ENCODE results near the gene AADAC.
A peak's percentile ranks its signal among the peaks of the same experiment; 100 is the strongest.
"Not testable (repeated sequence)": the region's sequence is repeated elsewhere in the genome, so short reads cannot be mapped to it uniquely, and the experiment has no call there.

AADAC gene

GRCh38 chr3:151813799-151814198, at the start of gene AADAC:
TSS of gene AADAC (plus strand) at chr3:151814116. CDS start at chr3:151814163, 47 bp downstream.
- no peak for DNase-seq (ENCODE audit: low read depth)

- not testable (repeated sequence) for DNase-seq (ENCODE audit: low read depth)
These were observed 49.2 kb upstream of the AADAC start for GRCh38 chr3:151764699-151765098.

- DNase-seq (ENCODE audit: low read depth), result no peak
These were observed 48.2 kb upstream of the AADAC start for GRCh38 chr3:151765685-151766084.

GRCh38 chr3:151766454-151766853, 47.5 kb upstream of the AADAC start:
- peak; percentile 45 for DNase-seq (ENCODE audit: low read depth)

- no peak for DNase-seq (ENCODE audit: low read depth)
These were observed 45.5 kb upstream of the AADAC start for GRCh38 chr3:151768393-151768930.

GRCh38 chr3:151769175-151769574, 44.7 kb upstream of the AADAC start:
- no peak for DNase-seq (ENCODE audit: low read depth)

- DNase-seq (ENCODE audit: low read depth), result peak; percentile 1
These were observed 43.0 kb upstream of the AADAC start for GRCh38 chr3:151770956-151771355.

GRCh38 chr3:151772825-151773480, 41.0 kb upstream of the AADAC start:
- DNase-seq (ENCODE audit: low read depth), result no peak

GRCh38 chr3:151774235-151774634, 39.7 kb upstream of the AADAC start:
- no peak for DNase-seq (ENCODE audit: low read depth)

GRCh38 chr3:151774910-151775309, 39.0 kb upstream of the AADAC start:
- no peak for DNase-seq (ENCODE audit: low read depth)

- DNase-seq (ENCODE audit: low read depth), result no peak
These were observed 38.3 kb upstream of the AADAC start for GRCh38 chr3:151775314-151776258.

- no peak for DNase-seq (ENCODE audit: low read depth)
These were observed 37.6 kb upstream of the AADAC start for GRCh38 chr3:151776259-151776740.

GRCh38 chr3:151777880-151778279, 36.0 kb upstream of the AADAC start:
- DNase-seq (ENCODE audit: low read depth), result no peak

- no peak for DNase-seq (ENCODE audit: low read depth)
These were observed 26.3 kb upstream of the AADAC start for GRCh38 chr3:151787626-151788025.

- DNase-seq (ENCODE audit: low read depth), result no peak
These were observed 25.5 kb upstream of the AADAC start for GRCh38 chr3:151788401-151788800.

GRCh38 chr3:151789853-151790463, 24.0 kb upstream of the AADAC start:
- DNase-seq (ENCODE audit: low read depth), result peak; percentile 25

- DNase-seq (ENCODE audit: low read depth), result not testable (repeated sequence)
These were observed 23.2 kb upstream of the AADAC start for GRCh38 chr3:151790763-151791162.

GRCh38 chr3:151792411-151792810, 21.5 kb upstream of the AADAC start:
- DNase-seq (ENCODE audit: low read depth), result no peak

GRCh38 chr3:151793636-151794035, 20.3 kb upstream of the AADAC start:
- DNase-seq (ENCODE audit: low read depth), result peak; percentile 4

GRCh38 chr3:151794080-151794479, 19.8 kb upstream of the AADAC start:
- no peak for DNase-seq (ENCODE audit: low read depth)

GRCh38 chr3:151795276-151795675, 18.6 kb upstream of the AADAC start:
- peak; percentile 83 for DNase-seq (ENCODE audit: low read depth)

GRCh38 chr3:151796105-151796680, 17.7 kb upstream of the AADAC start:
- no peak for DNase-seq (ENCODE audit: low read depth)

All from EH (cell line).